ENCODE results near the gene ACSL4.

Gene ACSL4

DNA sequence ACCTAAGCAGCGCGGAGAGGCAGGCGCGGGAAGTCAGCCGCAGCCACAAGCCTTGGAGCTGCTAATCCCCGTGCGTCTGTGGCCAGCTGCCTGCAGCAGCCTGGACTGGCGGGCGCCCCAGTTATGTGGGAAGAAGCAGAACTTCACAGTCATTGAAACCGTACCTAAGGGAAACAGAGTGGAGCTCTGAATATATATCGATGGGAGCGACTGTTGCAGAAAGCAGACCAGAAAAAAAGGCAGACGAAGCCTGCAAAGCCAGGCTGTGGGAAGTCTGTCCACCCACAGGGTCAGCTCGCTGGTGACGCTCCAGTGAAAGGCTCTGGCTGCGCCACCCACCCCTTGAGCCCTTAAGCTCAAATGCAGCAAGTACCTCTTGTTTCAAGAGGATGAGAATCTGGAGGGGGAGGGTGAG lies 132.8 kb downstream of the ACSL4 start:
- no peak for DNase-seq (ENCODE audit: low spot score)

- DNase-seq (ENCODE audit: low spot score), result no peak
Measured at GRCh38 chrX:109596015-109596414, 137.0 kb downstream of the ACSL4 start.

Measured in CD4-positive, alpha-beta T cell treated with Interleukin-6 at 100 ng/mL for 8 hours (primary cell).